H1 (cell line): ENCODE measurements around the gene ELF4. TPM values are rescaled to one million over a fixed set of nuclear protein-coding genes. Genes with fewer than 3 reads are reported as not detected.

Source experiments
- CTCF ChIA-PET: fragments of 300-600 bp; sonication (Branson Sonifier 250); formaldehyde crosslinking; loops from one replicate; lab custom pipeline; 2021; ENCODE audit not compliant: partially characterized antibody; lab: Charles Lee
- POLR2A ChIA-PET: fragments of 300-600 bp; sonication (Branson Sonifier 250); formaldehyde crosslinking; loops from one replicate; lab custom pipeline; 2021; ENCODE audit warnings: inconsistent platforms; ENCODE audit not compliant: partially characterized antibody; lab: Charles Lee
- DNase-seq, 2 experiments: peaks; one replicate each; pipeline versions ENCODE4 v3.0.0 to v3.0.0-alpha.2; 2010 to 2022; ENCODE audit warnings: low spot score in 2 of 2, low read depth in 1 of 2, mixed read lengths in 1 of 2
- FAIRE-seq: peaks from 2 replicates; lab custom pipeline; 2011; peaks lifted over from hg19 to GRCh38; lab: Jason Lieb, UNC
- H2AFZ ChIP-seq: 2 replicates; pipeline ENCODE4 v1.8.1; 2012; ENCODE audit warnings: low read length, inconsistent platforms
- H2AK5ac ChIP-seq: 2 replicates; pipeline ENCODE4 v1.6.1; 2013; ENCODE audit warnings: low read depth, low read length
- H2BK120ac ChIP-seq: replicated peaks from 2 replicates; pipeline ENCODE3; 2013; ENCODE audit warnings: low read depth, low read length, inconsistent platforms
- H2BK12ac ChIP-seq: 2 replicates; pipeline ENCODE4 v1.6.1; 2013; ENCODE audit warnings: low read depth, low read length
- H2BK15ac ChIP-seq: 2 replicates; pipeline ENCODE4 v1.6.1; 2013; ENCODE audit warnings: low read length
- H2BK20ac ChIP-seq: 2 replicates; pipeline ENCODE4 v1.6.1; 2013; ENCODE audit warnings: low read length
- H2BK5ac ChIP-seq: 2 replicates; pipeline ENCODE4 v1.6.1; 2013; ENCODE audit warnings: low read depth, low read length
- H3K14ac ChIP-seq: 2 replicates; pipeline ENCODE4 v1.6.1; 2013; ENCODE audit warnings: inconsistent platforms; ENCODE audit not compliant: insufficient read length
- H3K18ac ChIP-seq: 2 replicates; pipeline ENCODE4 v1.6.1; 2013; ENCODE audit warnings: low read length; ENCODE audit errors: extremely low read depth
- H3K23ac ChIP-seq: 2 replicates; pipeline ENCODE4 v1.6.1; 2013; ENCODE audit warnings: inconsistent platforms; ENCODE audit not compliant: insufficient read length
- H3K23me2 ChIP-seq: 2 replicates; pipeline ENCODE4 v1.6.1; 2013; ENCODE audit warnings: low read depth, low read length
- H3K27ac ChIP-seq: 2 replicates; pipeline ENCODE4 v1.6.1; 2011; ENCODE audit warnings: low read depth, low read length, inconsistent platforms
- H3K27me3 ChIP-seq, 4 experiments: replicated peaks in 1 of 4; 1 replicate in 1 of 4; 2 replicates in 3 of 4; pipeline versions ENCODE4 v1.6.1 to v1.8.1; 2011 to 2013; ENCODE audit warnings: low read length in 3 of 4, mild to moderate bottlenecking in 3 of 4, inconsistent platforms in 2 of 4, mixed read lengths in 2 of 4, moderate library complexity in 1 of 4; ENCODE audit not compliant: control insufficient read depth in 3 of 4, insufficient read depth in 3 of 4; ENCODE audit errors: extremely low read depth in 1 of 4
- H3K36me3 ChIP-seq, 4 experiments: 2 replicates each; pipeline versions ENCODE4 v1.6.1 to v1.8.1; 2011 to 2013; ENCODE audit warnings: mild to moderate bottlenecking in 4 of 4, low read length in 3 of 4, moderate library complexity in 2 of 4, control low read depth in 1 of 4, inconsistent platforms in 1 of 4; ENCODE audit not compliant: insufficient read depth in 4 of 4, control insufficient read depth in 2 of 4
- H3K4ac ChIP-seq: replicated peaks from 2 replicates; pipeline ENCODE3; 2013; ENCODE audit warnings: low read length, low read depth, mixed read lengths, inconsistent platforms; ENCODE audit not compliant: insufficient read length
- H3K4me1 ChIP-seq, 4 experiments: replicated peaks in 1 of 4; 1 replicate in 1 of 4; 2 replicates in 3 of 4; pipeline versions ENCODE4 v1.6.1 to v1.8.1; 2011 to 2013; ENCODE audit warnings: low read length in 3 of 4, inconsistent platforms in 2 of 4, mixed read lengths in 1 of 4; ENCODE audit not compliant: insufficient read depth in 4 of 4, control insufficient read depth in 3 of 4
- H3K4me2 ChIP-seq, 2 experiments: 2 replicates each; pipeline versions ENCODE4 v1.6.1 to v1.8.1; 2011 to 2013; ENCODE audit warnings: low read depth in 2 of 2, low read length in 2 of 2, control low read depth in 1 of 2, inconsistent platforms in 1 of 2, mild to moderate bottlenecking in 1 of 2; ENCODE audit not compliant: insufficient read depth in 1 of 2
- H3K4me3 ChIP-seq, 4 experiments: fragments of 200-600, 300-600 bp in 1 of 4; sonication (generic), shearing (Covaris generic), sonication (Bioruptor Twin) in 1 of 4; 2 replicates each; pipeline versions ENCODE4 v1.5.1 to v1.8.1; 2011 to 2016; ENCODE audit warnings: low read length in 4 of 4, low read depth in 3 of 4, control low read depth in 2 of 4, inconsistent platforms in 2 of 4, mild to moderate bottlenecking in 2 of 4, mixed read lengths in 1 of 4, moderate library complexity in 1 of 4; ENCODE audit not compliant: insufficient read depth in 2 of 4; ENCODE audit errors: extremely low read depth in 1 of 4
- H3K56ac ChIP-seq: replicated peaks from 2 replicates; pipeline ENCODE3; 2013; ENCODE audit warnings: low read depth, mild to moderate bottlenecking, mixed read lengths, low read length, inconsistent platforms; ENCODE audit not compliant: insufficient read length
- H3K79me1 ChIP-seq: 2 replicates; pipeline ENCODE4 v1.6.1; 2013; ENCODE audit warnings: low read depth, low read length, control low read depth
- H3K79me2 ChIP-seq, 2 experiments: 2 replicates each; pipeline versions ENCODE4 v1.6.1 to v1.8.1; 2012 to 2013; ENCODE audit warnings: low read length in 2 of 2, mild to moderate bottlenecking in 2 of 2, inconsistent platforms in 1 of 2; ENCODE audit not compliant: insufficient read depth in 2 of 2, control insufficient read depth in 1 of 2
- H3K9ac ChIP-seq, 4 experiments: replicated peaks in 1 of 4; 1 replicate in 1 of 4; 2 replicates in 3 of 4; pipeline versions ENCODE4 v1.6.1 to v1.8.1; 2011 to 2013; ENCODE audit warnings: low read depth in 3 of 4, low read length in 3 of 4, control low read depth in 2 of 4, mild to moderate bottlenecking in 2 of 4, moderate library complexity in 2 of 4, inconsistent platforms in 1 of 4; ENCODE audit errors: extremely low read depth in 1 of 4
- H3K9me3 ChIP-seq, 2 experiments: 2 replicates each; pipeline versions ENCODE4 v1.6.1 to v1.8.1; 2012 to 2013; ENCODE audit warnings: mild to moderate bottlenecking in 2 of 2, moderate library complexity in 2 of 2, control low read depth in 1 of 2, inconsistent platforms in 1 of 2, low read depth in 1 of 2, low read length in 1 of 2, mixed read lengths in 1 of 2; ENCODE audit not compliant: insufficient read depth in 2 of 2
- H4K20me1 ChIP-seq, 2 experiments: replicated peaks in 1 of 2; 2 replicates each; pipeline versions ENCODE3 to v1.8.1; 2011 to 2013; ENCODE audit warnings: inconsistent platforms in 2 of 2, low read length in 2 of 2, mild to moderate bottlenecking in 1 of 2; ENCODE audit not compliant: insufficient read depth in 2 of 2, control insufficient read depth in 1 of 2
- H4K5ac ChIP-seq: 2 replicates; pipeline ENCODE4 v1.6.1; 2013; ENCODE audit warnings: low read length, low read depth, mixed read lengths, inconsistent platforms; ENCODE audit not compliant: insufficient read length
- H4K8ac ChIP-seq: 2 replicates; pipeline ENCODE4 v1.8.0; 2013; ENCODE audit warnings: mild to moderate bottlenecking, moderate library complexity, low read length, inconsistent platforms; ENCODE audit not compliant: insufficient read depth; ENCODE audit errors: extremely low read depth
- H4K91ac ChIP-seq: replicated peaks from 2 replicates; pipeline ENCODE3; 2013; ENCODE audit warnings: low read length, mixed read lengths, inconsistent platforms; ENCODE audit not compliant: insufficient read length
- CEBPB ChIP-seq: IDR thresholded peaks from 2 replicates; pipeline ENCODE4 v1.6.1; 2012; ENCODE audit warnings: low read depth, low read length
- HDAC2 ChIP-seq, 2 experiments: fragments of 300-600 bp in 1 of 2; sonication (generic) in 1 of 2; IDR thresholded peaks; 2 replicates each; pipeline ENCODE4 v1.6.1; 2011 to 2012; ENCODE audit warnings: low read depth in 2 of 2, low read length in 2 of 2, mild to moderate bottlenecking in 2 of 2, moderate library complexity in 2 of 2, borderline replicate concordance in 1 of 2, inconsistent platforms in 1 of 2
- KDM1A ChIP-seq: fragments of 200-600, 300-600 bp; sonication (generic); IDR thresholded peaks from 2 replicates; pipeline ENCODE4 v1.7.1; 2016; ENCODE audit warnings: mild to moderate bottlenecking, low read length, borderline replicate concordance
- KDM4A ChIP-seq: IDR thresholded peaks from one replicate; pipeline ENCODE4 v1.7.1; 2012; ENCODE audit warnings: low read depth, mild to moderate bottlenecking, moderate library complexity, low read length, inconsistent platforms; ENCODE audit not compliant: severe bottlenecking
- SP2 ChIP-seq: IDR thresholded peaks from 2 replicates; pipeline ENCODE4 v1.6.1; 2012; ENCODE audit warnings: mild to moderate bottlenecking, low read length, inconsistent platforms
- SUZ12 ChIP-seq: fragments of 200-600 bp; sonication (generic); IDR thresholded peaks from 2 replicates; pipeline ENCODE4 v1.6.1; 2012; ENCODE audit warnings: mild to moderate bottlenecking, inconsistent platforms, low read length, moderate library complexity, mixed read lengths
- TAF1 ChIP-seq: IDR thresholded peaks from 2 replicates; pipeline ENCODE4 v1.6.1; 2011; ENCODE audit warnings: mild to moderate bottlenecking, low read depth, low read length
- TCF12 ChIP-seq: IDR thresholded peaks from 2 replicates; pipeline ENCODE4 v1.6.1; 2011; ENCODE audit warnings: low read depth, mild to moderate bottlenecking, low read length
- WGBS, 2 experiments: shearing (Covaris generic) in 1 of 2; methylation state at CpG; one replicate each; pipeline versions ENCODE4 v1.1.6 to v1.1.7; 2013 to 2015; ENCODE audit warnings: low lambda C conversion rate in 2 of 2, mixed read lengths in 2 of 2, inconsistent platforms in 1 of 2, low coverage in 1 of 2, missing lambda C conversion rate in 1 of 2; ENCODE audit not compliant: insufficient replicate concordance in 2 of 2, insufficient coverage in 1 of 2, insufficient read length in 1 of 2; ENCODE audit errors: extremely low coverage in 1 of 2, missing lambda C conversion rate in 1 of 2; 5-methylcytosine and 5-hydroxymethylcytosine counted together
- long read RNA-seq, 2 experiments: library from RNA in 1 of 2; library from capped mRNA in 1 of 2; stranded (forward); transcript quantifications; one replicate each; pipeline ENCODE4 v2.0.0, GENCODE V29; 2021; ENCODE audit warnings: inconsistent platforms in 1 of 2
- polyA minus RNA-seq, 3 experiments: library from RNA; depleted of rRNA, polyadenylated mRNA; stranded (reverse); fragments of >200 nt; gene quantifications; 1 replicate in 2 of 3; 2 replicates in 1 of 3; pipeline ENCODE4 v1.2.3, GENCODE V29; 2011
- polyA plus RNA-seq, 7 experiments: library from polyadenylated mRNA; depleted of rRNA in 3 of 7; stranded (reverse) in 5 of 7; unstranded in 2 of 7; fragments of >200 nt in 5 of 7; fragments of 200-250 nt in 2 of 7; gene quantifications; 1 replicate in 5 of 7; 2 replicates in 1 of 7; 4 replicates in 1 of 7; pipeline versions ENCODE4 v1.2.1 to v1.2.3, GENCODE V29; 2011 to 2013; ENCODE audit warnings: missing spikeins in 2 of 7, mixed read lengths in 2 of 7
- total RNA-seq: library from RNA; stranded (reverse); fragmentation: NEBNext Ultra II Directional; extraction: Animal tissue kit (Norgen Biotek cat#: 25700); gene quantifications from 2 replicates; pipeline ENCODE4 v1.2.1, GENCODE V29; 2021
- TF ChIP-seq, protein P1 (sequence below): IDR thresholded peaks from 2 replicates; pipeline ENCODE4 v1.6.1; 2012; ENCODE audit warnings: inconsistent platforms

The ELF4 gene
- total RNA-seq (1.8 and 2.3 TPM in 2 replicates), polyA plus RNA-seq (2011; rRNA removed) (2.0 and 2.2 TPM in 2 replicates), polyA minus RNA-seq (2011; rRNA and poly(A)+ RNA removed) (2.2 TPM in 2 replicates)
- 1.1 TPM for polyA plus RNA-seq (2011; cell fraction: cytosol; rRNA removed)
- 1.8 TPM for polyA plus RNA-seq (2011; cell fraction: nucleus; rRNA removed)
- polyA plus RNA-seq (2012, experiment 1 of 2), result 1.4 to 2.3 TPM (median 2.0 TPM) in 4 replicates
- 1.2 TPM for polyA plus RNA-seq (2012, experiment 2 of 2)
- 0.63 TPM for polyA plus RNA-seq (2013, experiment 1 of 2)
- 0.85 TPM for polyA plus RNA-seq (2013, experiment 2 of 2)
- polyA minus RNA-seq (2011; cell fraction: cytosol; rRNA and poly(A)+ RNA removed), result 1.8 TPM
- 0.90 TPM for polyA minus RNA-seq (2011; cell fraction: nucleus; rRNA and poly(A)+ RNA removed)
- long read RNA-seq, experiment 1, partial matches to known transcripts, result 1 of 5 reads
- long read RNA-seq, experiment 1, other reads (novel, unspliced or antisense), result 4 of 5 reads
- long read RNA-seq, experiment 2, result 0 reads

DNA sequence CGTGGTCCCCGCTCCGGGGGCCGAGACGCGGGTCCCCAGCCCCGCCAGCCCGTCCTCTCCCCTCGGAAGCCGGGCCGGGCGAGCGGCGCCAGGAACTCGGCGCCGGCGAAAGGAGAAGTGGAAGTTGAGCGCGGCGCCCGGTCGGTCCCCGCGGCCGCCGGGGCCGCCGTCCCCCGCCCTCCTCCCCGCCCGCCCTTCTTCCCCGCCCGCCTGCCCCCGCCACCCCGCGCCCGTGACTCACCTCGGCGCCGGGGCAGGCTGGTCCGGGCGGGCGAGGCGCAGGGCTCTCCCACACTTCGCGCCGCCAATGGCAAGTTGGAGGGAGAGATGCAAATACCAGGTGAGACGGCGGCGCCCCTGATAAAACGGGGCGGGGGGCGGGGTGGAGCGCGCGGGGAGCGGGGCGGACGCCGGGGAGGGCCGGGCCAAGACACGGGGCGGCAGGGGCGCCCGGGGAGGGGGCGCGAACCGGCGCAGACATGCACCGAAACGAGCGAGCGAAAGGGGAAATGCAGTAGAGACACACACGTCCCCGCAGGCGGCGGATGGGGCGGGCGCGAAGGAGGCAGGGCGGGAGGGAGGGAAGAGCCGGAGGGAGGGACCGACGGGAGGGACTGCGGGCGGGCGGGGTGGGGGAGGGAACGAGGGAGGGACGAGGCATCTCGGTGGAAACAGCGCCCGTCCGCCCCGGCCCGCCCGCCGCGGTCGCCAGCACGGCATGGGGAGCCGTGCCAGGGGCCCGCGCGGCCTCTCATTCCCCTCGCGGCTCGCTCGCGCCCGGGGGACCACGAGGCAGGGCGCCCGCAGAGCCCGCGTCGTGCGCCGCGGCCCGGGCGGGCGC is at the start of gene ELF4:
TSS of gene ELF4 (minus strand) at position 119 of the 841 bp plus-strand sequence. CDS start 29,167 bp downstream, outside the sequence.
- Histone ChIP-seq H3K23ac (no peak within 1 kb of the TSS), H4K5ac (no peak within 1 kb of the TSS), H3K79me1 (no peaks in the 10 kb centered on the region), H2AK5ac (no peak within 1 kb of the TSS), H3K27me3 (peaks cover 20 to 37% (median 32%) of the 10 kb centered on the region in 4 experiments), H3K4me3 (peak within 1 kb of the TSS; percentile 32 to 60 (median 40)), H4K20me1 (peaks cover 0 to 4% of the 10 kb centered on the region in 2 experiments), H2BK15ac (no peak within 1 kb of the TSS), H2BK12ac (no peak within 1 kb of the TSS), H4K8ac (peak within 1 kb of the TSS; percentile 68; the same call in 1 of the 2 replicates), H3K14ac (no peak within 1 kb of the TSS), H2BK120ac (no peak within 1 kb of the TSS), H3K23me2 (peaks cover 2% of the 10 kb centered on the region; the same call in 1 of the 2 replicates), H2BK5ac (no peak within 1 kb of the TSS), H2AFZ (no peak within 1 kb of the TSS), H3K4me2 (peak within 1 kb of the TSS; percentile 68 to 82), H3K56ac (no peak within 1 kb of the TSS), H2BK20ac (no peak within 1 kb of the TSS), H3K79me2 (no peaks in the 10 kb centered on the region), H3K4me1 (peaks cover 0 to 11% (median 0%) of the 10 kb centered on the region in 4 experiments; a peak in 3 of 7 replicates), H3K27ac (no peak within 1 kb of the TSS), H4K91ac (no peak within 1 kb of the TSS), H3K9me3 (no peaks in the 10 kb centered on the region), H3K18ac (no peak within 1 kb of the TSS), H3K4ac (no peak within 1 kb of the TSS), H3K9ac (no peak within 1 kb of the TSS), H3K36me3 (peaks cover 0 to 3% (median 0%) of the 10 kb centered on the region in 4 experiments; a peak in 1 of 8 replicates)
- DNase-seq (no peak), FAIRE-seq (no peak)
- no CpG with 5 or more reads among the region's 123 CpGs for WGBS, 2 experiments
- ChIA-PET CTCF (interaction anchor here (2.4 kb wide), 1 partner anchor 30 kb away, joined by 10 read pairs; no protein-coding TSS in a partner anchor), POLR2A (interaction anchor here (0.7 kb wide), 1 partner anchor 9 kb away, joined by 3 read pairs; no protein-coding TSS in a partner anchor)
- TF ChIP-seq SP2, result no peak
- TF ChIP-seq SUZ12, result no peak
- TF ChIP-seq TAF1, result no peak
- no peak for TF ChIP-seq KDM1A
- TF ChIP-seq TCF12, result no peak
- TF ChIP-seq, protein P1, sequence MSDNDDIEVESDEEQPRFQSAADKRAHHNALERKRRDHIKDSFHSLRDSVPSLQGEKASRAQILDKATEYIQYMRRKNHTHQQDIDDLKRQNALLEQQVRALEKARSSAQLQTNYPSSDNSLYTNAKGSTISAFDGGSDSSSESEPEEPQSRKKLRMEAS, result no peak
- TF ChIP-seq CEBPB, result no peak
- TF ChIP-seq KDM4A, result no peak
- no peak for TF ChIP-seq HDAC2 (IDR thresholded peaks at IDR 0.05; ENCODE audit: borderline replicate concordance in 1 of 2, low read depth in 2 of 2, low read length in 2 of 2)
